ENCODE results near the gene CHST6. TPM values are rescaled to one million over a fixed set of nuclear protein-coding genes. Genes with fewer than 3 reads are reported as not detected.
"Not testable (repeated sequence)": the region's sequence is repeated elsewhere in the genome, so short reads cannot be mapped to it uniquely, and the experiment has no call there.

CHST6 gene
- not detected for total RNA-seq

- Histone ChIP-seq H3K4me3 (ENCODE audit: low read length) (no peak within 1 kb of the TSS), H3K4me1 (ENCODE audit: insufficient read depth, low read length) (peaks cover 10% of the 10 kb centered on the region), H3K27me3 (ENCODE audit: insufficient read depth, low read length) (peaks cover 18% of the 10 kb centered on the region), H3K9me3 (ENCODE audit: low read depth, low read length) (no peaks in the 10 kb centered on the region)
These were observed at the start of gene CHST6 for GRCh38 chr16:75495076-75495674. Gene CHST6 (minus strand): TSS chr16:75495441. CDS start chr16:75479828, 15,613 bp downstream.

GRCh38 chr16:75542462-75542861 lies 47.2 kb upstream of the CHST6 start:
- not testable (repeated sequence) for H3K4me3 ChIP-seq (ENCODE audit: low read length); H3K4me1 ChIP-seq (ENCODE audit: insufficient read depth, low read length); H3K27me3 ChIP-seq (ENCODE audit: insufficient read depth, low read length); H3K9me3 ChIP-seq (ENCODE audit: low read depth, low read length)

GRCh38 chr16:75541236-75541635 lies 46.0 kb upstream of the CHST6 start:
- no peaks in the 10 kb centered on the region for H3K27me3 ChIP-seq (ENCODE audit: insufficient read depth, low read length)
- H3K9me3 ChIP-seq (ENCODE audit: low read depth, low read length) = no peaks in the 10 kb centered on the region
- H3K4me3 ChIP-seq (ENCODE audit: low read length) = no peak overlapping the region
- H3K4me1 ChIP-seq (ENCODE audit: insufficient read depth, low read length) = no peaks in the 10 kb centered on the region

- H3K27me3 ChIP-seq (ENCODE audit: insufficient read depth, low read length); H3K4me3 ChIP-seq (ENCODE audit: low read length); H3K9me3 ChIP-seq (ENCODE audit: low read depth, low read length); H3K4me1 ChIP-seq (ENCODE audit: insufficient read depth, low read length): not testable (repeated sequence)
These were observed 43.8 kb upstream of the CHST6 start for GRCh38 chr16:75538882-75539565.

DNA sequence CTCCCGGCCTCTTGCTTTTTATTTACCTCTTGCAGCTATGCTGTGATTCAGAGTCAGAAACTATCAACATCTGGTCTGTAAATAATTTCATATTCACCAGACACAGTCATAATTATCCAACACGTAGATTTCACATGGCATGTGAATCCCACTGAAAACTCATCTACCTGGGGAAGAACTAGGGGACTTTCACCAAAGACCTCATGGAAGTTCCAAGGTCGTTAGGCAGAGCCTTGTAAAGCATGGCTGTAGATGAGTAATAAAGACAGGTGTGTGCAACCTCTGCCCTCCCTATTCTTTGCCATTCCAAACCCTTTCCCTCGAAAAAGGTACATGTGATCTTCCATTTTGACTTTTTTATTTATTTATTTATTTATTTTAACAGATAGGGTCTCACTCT lies 42.5 kb upstream of the CHST6 start:
- H3K4me3 ChIP-seq (ENCODE audit: low read length) = no peak overlapping the region
- no peaks in the 10 kb centered on the region for H3K27me3 ChIP-seq (ENCODE audit: insufficient read depth, low read length)
- no peaks in the 10 kb centered on the region for H3K9me3 ChIP-seq (ENCODE audit: low read depth, low read length)
- no peaks in the 10 kb centered on the region for H3K4me1 ChIP-seq (ENCODE audit: insufficient read depth, low read length)

GRCh38 chr16:75535901-75536300 lies 40.7 kb upstream of the CHST6 start, which contains the start of gene CHST5:
Gene CHST5 (minus strand): TSS chr16:75536108. CDS start chr16:75530384, 5,724 bp downstream.
- no peaks in the 10 kb centered on the region for H3K4me1 ChIP-seq (ENCODE audit: insufficient read depth, low read length)
- no peak within 1 kb of the TSS for H3K4me3 ChIP-seq (ENCODE audit: low read length)
- H3K9me3 ChIP-seq (ENCODE audit: low read depth, low read length) = no peaks in the 10 kb centered on the region
- H3K27me3 ChIP-seq (ENCODE audit: insufficient read depth, low read length) = no peaks in the 10 kb centered on the region

DNA sequence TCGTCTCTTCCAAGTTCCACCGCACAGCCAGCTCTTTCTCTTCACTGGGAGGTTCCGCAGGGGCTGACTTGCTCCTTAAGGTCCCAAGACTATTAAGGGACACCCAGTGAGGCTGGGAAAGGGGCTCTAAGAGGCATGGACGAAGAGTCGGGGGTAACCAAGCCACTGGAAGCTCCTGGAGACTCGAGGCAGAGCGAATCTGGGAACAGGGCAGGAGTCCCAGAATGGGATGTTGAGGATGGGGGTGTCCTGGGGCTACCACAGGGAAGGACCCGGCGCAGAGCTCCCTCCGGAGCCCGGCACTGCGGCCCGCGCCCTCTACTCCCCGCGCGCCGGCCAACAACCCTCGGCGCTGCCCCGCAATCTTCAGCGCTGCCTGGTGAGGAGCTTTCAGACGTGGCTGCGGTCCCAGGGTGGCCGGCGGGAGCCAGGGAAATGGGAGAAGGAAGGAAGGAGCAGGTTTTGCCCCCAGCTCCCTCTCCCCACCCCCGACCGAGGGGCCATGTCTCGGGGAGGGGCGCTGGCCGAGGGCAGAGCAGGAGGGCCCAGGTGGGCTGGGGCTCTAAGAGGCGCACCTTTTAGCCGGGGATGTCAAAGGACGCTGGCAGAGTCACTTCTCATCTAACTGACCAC lies 40.1 kb upstream of the CHST6 start:
- Histone ChIP-seq H3K9me3 (ENCODE audit: low read depth, low read length) (no peaks in the 10 kb centered on the region), H3K4me1 (ENCODE audit: insufficient read depth, low read length) (no peaks in the 10 kb centered on the region), H3K27me3 (ENCODE audit: insufficient read depth, low read length) (no peaks in the 10 kb centered on the region), H3K4me3 (ENCODE audit: low read length) (no peak overlapping the region)

DNA sequence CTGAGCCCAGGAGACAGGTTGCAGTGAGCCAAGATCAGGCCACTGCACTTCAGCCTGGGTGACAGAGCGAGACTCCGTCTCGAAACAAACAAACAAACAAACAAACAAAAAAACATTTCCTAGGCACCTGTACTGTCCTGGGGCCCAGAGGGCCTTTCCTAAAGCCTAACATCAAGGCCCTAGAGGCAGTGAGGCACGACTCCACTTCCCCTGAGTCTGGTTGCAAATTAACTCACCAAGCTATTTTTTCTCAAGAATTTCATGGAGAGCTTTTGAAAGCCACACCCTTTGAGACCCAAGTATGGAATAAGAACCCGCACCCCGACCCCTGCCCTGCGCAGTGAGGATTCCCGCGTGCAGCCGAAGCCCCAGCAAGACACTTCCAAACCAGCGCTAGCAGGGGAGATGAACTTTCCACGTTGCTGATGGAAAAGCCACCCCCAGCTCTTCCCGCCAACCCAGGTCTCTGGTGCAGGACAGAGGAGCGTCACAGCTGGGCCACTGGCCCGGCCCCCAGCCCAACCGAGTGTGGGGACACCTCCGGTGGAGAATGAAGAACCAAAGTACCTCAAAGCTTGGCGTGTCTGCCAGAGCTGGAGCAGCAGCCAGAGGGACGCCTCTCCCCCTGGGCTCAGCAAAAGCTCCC lies 39.4 kb upstream of the CHST6 start:
- no peak overlapping the region for H3K4me3 ChIP-seq (ENCODE audit: low read length)
- H3K27me3 ChIP-seq (ENCODE audit: insufficient read depth, low read length) = no peaks in the 10 kb centered on the region
- no peaks in the 10 kb centered on the region for H3K9me3 ChIP-seq (ENCODE audit: low read depth, low read length)
- H3K4me1 ChIP-seq (ENCODE audit: insufficient read depth, low read length) = no peaks in the 10 kb centered on the region

DNA sequence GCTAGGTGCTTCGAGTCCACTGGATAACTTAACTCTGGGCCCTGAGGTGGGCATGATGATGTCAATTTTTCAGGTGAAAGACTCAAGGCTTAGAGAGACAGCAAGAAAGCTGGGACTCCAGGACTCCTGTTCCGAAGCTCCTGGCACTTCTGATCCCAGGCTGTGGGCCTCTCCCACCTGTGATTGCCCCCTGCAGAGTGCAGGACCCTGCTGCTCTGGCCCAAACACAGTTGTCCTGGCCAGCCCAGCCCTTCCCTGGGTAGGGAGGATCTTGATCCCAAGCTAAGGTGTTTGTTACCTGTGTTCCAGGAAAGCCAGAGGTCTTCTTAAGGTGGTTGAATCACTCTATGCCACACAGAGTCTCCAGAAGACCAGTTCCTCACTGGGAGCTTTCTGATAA lies 37.5 kb upstream of the CHST6 start:
- Histone ChIP-seq H3K4me3 (ENCODE audit: low read length) (no peak overlapping the region), H3K9me3 (ENCODE audit: low read depth, low read length) (no peaks in the 10 kb centered on the region), H3K4me1 (ENCODE audit: insufficient read depth, low read length) (no peaks in the 10 kb centered on the region), H3K27me3 (ENCODE audit: insufficient read depth, low read length) (no peaks in the 10 kb centered on the region)

- Histone ChIP-seq H3K27me3 (ENCODE audit: insufficient read depth, low read length) (no peaks in the 10 kb centered on the region), H3K4me3 (ENCODE audit: low read length) (no peak overlapping the region), H3K9me3 (ENCODE audit: low read depth, low read length) (no peaks in the 10 kb centered on the region), H3K4me1 (ENCODE audit: insufficient read depth, low read length) (no peaks in the 10 kb centered on the region)
These were observed 37.0 kb upstream of the CHST6 start for GRCh38 chr16:75532142-75532765.

DNA sequence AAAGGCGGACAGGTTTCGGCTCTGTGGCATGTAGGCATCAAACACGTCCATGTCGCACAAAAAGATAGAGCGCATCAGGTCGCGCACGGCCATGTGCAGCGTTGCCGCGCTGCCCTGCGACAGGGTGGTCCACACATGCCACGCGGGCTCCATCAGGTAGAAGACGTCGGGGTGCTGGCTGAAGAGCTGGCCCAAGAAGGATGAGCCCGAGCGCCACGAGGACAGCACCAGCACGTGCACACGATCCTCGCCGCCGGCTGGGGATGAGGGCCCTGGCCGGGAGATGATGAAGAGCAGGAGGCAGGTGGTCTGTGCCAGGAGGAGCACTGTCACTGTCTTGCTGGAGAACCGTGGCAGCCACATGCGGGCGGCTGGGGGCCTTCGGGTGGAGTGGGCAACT lies 34.7 kb upstream of the CHST6 start:
- no peaks in the 10 kb centered on the region for H3K27me3 ChIP-seq (ENCODE audit: insufficient read depth, low read length)
- H3K4me3 ChIP-seq (ENCODE audit: low read length) = no peak overlapping the region
- H3K4me1 ChIP-seq (ENCODE audit: insufficient read depth, low read length) = no peaks in the 10 kb centered on the region
- H3K9me3 ChIP-seq (ENCODE audit: low read depth, low read length) = no peaks in the 10 kb centered on the region

DNA sequence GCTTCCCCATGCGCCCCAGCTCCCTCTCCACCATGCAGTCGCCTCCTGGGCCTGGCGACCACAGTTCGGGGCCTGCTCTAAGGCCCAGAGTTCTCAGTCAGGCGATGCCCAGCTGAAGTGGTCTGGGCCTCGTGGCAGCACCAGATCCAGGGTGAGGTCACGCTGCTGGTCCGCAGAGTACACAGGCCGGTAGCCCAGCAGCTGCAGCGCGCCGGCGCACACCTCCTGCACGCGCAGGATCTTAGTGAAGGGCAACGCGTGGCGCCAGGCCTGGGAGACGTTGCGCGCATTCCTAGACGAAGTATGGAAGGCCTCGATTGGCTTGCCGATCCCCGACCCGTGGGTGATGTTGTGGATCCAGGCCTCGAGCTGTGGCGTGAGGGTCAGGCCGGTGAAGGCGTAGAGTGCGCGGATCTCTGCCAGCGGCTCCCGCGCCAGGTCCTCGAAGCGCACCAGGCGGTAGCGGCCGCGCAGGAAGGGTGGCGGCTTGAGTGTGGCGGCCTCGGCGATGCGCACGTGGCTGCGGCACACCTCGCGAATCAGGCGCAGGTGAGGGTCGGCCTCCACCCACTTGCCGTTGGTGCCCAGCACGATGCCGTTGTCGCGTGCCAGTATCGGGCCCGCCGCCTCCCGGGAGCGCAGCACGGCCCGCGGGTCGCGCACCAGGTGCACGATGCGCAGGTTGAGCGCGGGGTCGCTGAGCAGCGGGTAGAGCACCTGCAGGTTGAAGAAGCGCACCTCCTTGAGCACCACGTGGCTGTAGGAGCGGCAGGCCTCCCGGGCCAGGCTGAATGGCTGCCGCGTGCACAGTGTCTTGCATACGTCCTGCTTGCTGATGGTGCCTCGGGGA lies 34.0 kb upstream of the CHST6 start:
- Histone ChIP-seq H3K4me3 (ENCODE audit: low read length) (no peak overlapping the region), H3K27me3 (ENCODE audit: insufficient read depth, low read length) (no peaks in the 10 kb centered on the region), H3K4me1 (ENCODE audit: insufficient read depth, low read length) (no peaks in the 10 kb centered on the region), H3K9me3 (ENCODE audit: low read depth, low read length) (no peaks in the 10 kb centered on the region)

DNA sequence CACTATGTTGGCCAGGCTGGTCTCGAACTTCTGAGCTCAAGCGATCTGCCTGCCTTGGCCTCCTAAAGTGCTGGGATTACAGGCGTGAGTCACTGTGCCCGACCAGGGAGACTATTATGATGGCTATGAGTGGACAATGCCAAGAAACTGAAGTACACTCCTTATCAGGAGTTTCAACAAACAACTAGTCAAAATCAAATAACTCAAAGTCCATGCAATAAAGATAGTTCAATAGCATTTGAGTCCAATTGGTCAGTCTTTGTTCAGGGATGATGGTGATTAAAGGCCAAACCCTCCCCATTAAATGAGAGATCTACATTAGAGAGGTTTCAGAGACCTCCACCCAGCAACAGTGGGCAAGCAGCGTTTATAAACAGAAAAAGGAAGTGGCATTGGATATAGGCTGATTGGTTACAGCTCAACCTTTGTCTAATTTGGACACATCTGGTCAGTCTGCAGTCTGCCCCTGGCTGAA lies 32.6 kb upstream of the CHST6 start:
- no peaks in the 10 kb centered on the region for H3K27me3 ChIP-seq (ENCODE audit: insufficient read depth, low read length)
- H3K9me3 ChIP-seq (ENCODE audit: low read depth, low read length) = no peaks in the 10 kb centered on the region
- no peaks in the 10 kb centered on the region for H3K4me1 ChIP-seq (ENCODE audit: insufficient read depth, low read length)
- no peak overlapping the region for H3K4me3 ChIP-seq (ENCODE audit: low read length)

DNA sequence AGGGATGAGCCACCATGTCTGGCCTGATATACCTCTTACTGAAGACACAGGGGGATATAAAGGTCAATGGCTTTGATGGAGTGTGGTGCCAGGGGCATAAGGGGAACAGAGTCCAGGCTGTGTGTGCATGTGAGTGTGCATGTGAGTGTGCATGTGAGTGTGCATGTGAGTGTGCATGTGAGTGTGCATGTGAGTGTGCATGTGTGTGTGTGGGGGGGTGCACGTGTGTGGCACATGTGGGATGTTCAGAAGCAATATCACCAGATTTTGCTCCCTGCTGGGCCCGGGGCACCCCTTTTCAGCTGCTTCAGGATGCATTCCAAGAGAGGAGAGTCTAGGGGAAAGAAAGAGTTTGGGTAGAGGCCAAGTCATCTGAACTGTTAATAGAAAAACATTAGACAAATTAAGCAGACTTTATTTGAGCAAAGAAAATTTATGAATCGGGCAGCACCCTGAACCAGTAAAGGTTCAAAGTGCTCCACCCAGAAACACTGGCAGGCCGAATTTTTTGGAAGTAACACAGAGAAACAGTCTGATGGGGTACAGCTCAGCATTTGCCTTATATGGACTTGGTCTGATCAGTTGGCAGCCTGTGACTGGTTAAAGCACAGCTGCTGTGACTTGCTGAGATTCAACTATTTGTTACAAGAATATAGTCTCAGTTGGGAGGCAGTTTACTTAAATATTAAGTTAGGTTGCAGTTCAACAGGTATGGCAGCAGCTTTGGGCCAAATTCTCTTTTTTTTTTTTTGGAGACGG lies 31.0 kb upstream of the CHST6 start:
- no peaks in the 10 kb centered on the region for H3K9me3 ChIP-seq (ENCODE audit: low read depth, low read length)
- no peaks in the 10 kb centered on the region for H3K27me3 ChIP-seq (ENCODE audit: insufficient read depth, low read length)
- no peaks in the 10 kb centered on the region for H3K4me1 ChIP-seq (ENCODE audit: insufficient read depth, low read length)
- H3K4me3 ChIP-seq (ENCODE audit: low read length) = no peak overlapping the region

All from mononuclear cell (primary cell).